ENCODE data around the gene DOP1B. TPM values are rescaled to one million over a fixed set of nuclear protein-coding genes. Genes with fewer than 3 reads are reported as not detected.

DOP1B gene
- total RNA-seq, 2 donors from 2014 or later = 14.6 to 20.6 TPM

- no peak for ATAC-seq (ENCODE audit: insufficient number of reproducible peaks, low FRiP score, low read depth)
- no peaks in the 10 kb centered on the region for H3K36me3 ChIP-seq
- no peak overlapping the region for H3K4me3 ChIP-seq
- no peaks in the 10 kb centered on the region for H3K9me3 ChIP-seq
- H3K27ac ChIP-seq = no peak overlapping the region
- no peak for DNase-seq (ENCODE audit: low spot score)
- TF ChIP-seq CTCF (IDR thresholded peaks at IDR 0.05) = no peak
- H3K4me1 ChIP-seq (ENCODE audit: control insufficient read depth in 1 of 2, low read depth in 2 of 2) = peaks cover 0 to 6% of the 10 kb centered on the region in 2 donors
- no peaks in the 10 kb centered on the region for H3K27me3 ChIP-seq (replicated peaks; ENCODE audit: insufficient read depth)
Measured at GRCh38 chr21:36202726-36203602, 46.3 kb downstream of the DOP1B start.

DNA sequence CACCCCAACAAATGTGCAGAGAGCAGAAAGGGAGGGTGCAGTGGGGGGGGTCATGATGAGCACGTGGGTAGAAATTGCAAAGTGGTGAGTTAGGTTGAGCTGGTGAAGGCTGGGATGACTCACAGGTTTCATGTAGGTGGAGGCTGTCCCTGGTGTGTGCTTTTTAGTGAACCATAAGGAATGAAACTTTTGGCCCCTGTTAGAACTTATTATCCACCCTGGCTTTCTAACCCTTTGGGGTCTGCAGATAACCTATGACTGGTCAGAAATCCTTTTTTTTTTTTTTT, 46.9 kb downstream of the DOP1B start:
- Histone ChIP-seq H3K36me3 (no peaks in the 10 kb centered on the region), H3K4me1 (ENCODE audit: control insufficient read depth in 1 of 2, low read depth in 2 of 2) (peaks cover 0 to 6% of the 10 kb centered on the region in 2 donors), H3K27ac (no peak overlapping the region), H3K9me3 (no peaks in the 10 kb centered on the region), H3K27me3 (replicated peaks; ENCODE audit: insufficient read depth) (no peaks in the 10 kb centered on the region), H3K4me3 (no peak overlapping the region)
- no peak for DNase-seq (ENCODE audit: low spot score)
- peak; percentile 72 for ATAC-seq (ENCODE audit: insufficient number of reproducible peaks, low FRiP score, low read depth)
- no peak for TF ChIP-seq CTCF (IDR thresholded peaks at IDR 0.05)

DNA sequence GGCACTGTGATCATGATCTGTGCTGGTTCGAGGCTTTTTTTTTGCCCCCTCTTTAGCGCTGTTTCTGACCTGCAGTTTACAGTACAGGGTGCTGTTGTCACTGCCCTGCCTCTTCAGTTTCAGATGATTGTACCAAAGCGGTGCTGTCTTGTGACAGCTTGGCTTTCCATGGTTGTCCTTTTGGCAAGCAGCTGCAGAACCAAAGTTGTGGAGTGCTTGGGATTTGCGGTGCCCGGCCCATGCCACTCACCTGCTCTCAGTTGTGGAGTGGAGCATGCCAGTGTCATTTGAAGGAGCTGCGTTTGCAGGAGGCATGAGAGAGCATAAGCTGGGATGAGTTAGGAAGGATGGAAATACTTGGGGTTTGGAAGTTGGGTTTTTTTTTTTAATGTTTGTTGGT, 48.4 kb downstream of the DOP1B start:
- DNase-seq (ENCODE audit: low spot score) = no peak
- no peak for TF ChIP-seq CTCF (IDR thresholded peaks at IDR 0.05)
- H3K4me1 ChIP-seq (ENCODE audit: control insufficient read depth in 1 of 2, low read depth in 2 of 2) = peaks cover 0 to 6% of the 10 kb centered on the region in 2 donors

GRCh38 chr21:36205962-36206361, 49.3 kb downstream of the DOP1B start:
- TF ChIP-seq CTCF (IDR thresholded peaks at IDR 0.05) = no peak
- Histone ChIP-seq H3K9me3 (no peaks in the 10 kb centered on the region), H3K36me3 (no peaks in the 10 kb centered on the region), H3K4me3 (no peak overlapping the region), H3K27me3 (replicated peaks; ENCODE audit: insufficient read depth) (no peaks in the 10 kb centered on the region), H3K4me1 (ENCODE audit: control insufficient read depth in 1 of 2, low read depth in 2 of 2) (peaks cover 0 to 6% of the 10 kb centered on the region in 2 donors), H3K27ac (no peak overlapping the region)
- DNase-seq (ENCODE audit: low spot score) = no peak
- ATAC-seq (ENCODE audit: insufficient number of reproducible peaks, low FRiP score, low read depth) = no peak

More for the DNA sequence above, 48.4 kb downstream of the DOP1B start:
- Histone ChIP-seq H3K4me3 (no peak overlapping the region), H3K9me3 (no peaks in the 10 kb centered on the region), H3K27me3 (replicated peaks; ENCODE audit: insufficient read depth) (no peaks in the 10 kb centered on the region), H3K36me3 (no peaks in the 10 kb centered on the region), H3K27ac (no peak overlapping the region)
- no peak for ATAC-seq (ENCODE audit: insufficient number of reproducible peaks, low FRiP score, low read depth)

Other genes starting within 250 kb of the DOP1B start
- 10 to 100 TPM; 14.1 to 18.3 TPM for gene SETD4, start 96.3 kb upstream of the DOP1B start, total RNA-seq
- gene CBR1, start 86.8 kb upstream of the DOP1B start, total RNA-seq = 100 to 1,000 TPM; 174 to 186 TPM
- gene CBR3, start 21.7 kb upstream of the DOP1B start, total RNA-seq = 10 to 100 TPM; 19.3 to 27.6 TPM
- 10 to 100 TPM; 23.3 to 58.8 TPM for gene MORC3, start 163.4 kb downstream of the DOP1B start, total RNA-seq
- gene CHAF1B, start 228.6 kb downstream of the DOP1B start, total RNA-seq = 1 to 10 TPM in 1 of 2 donors, under 1 TPM in 1; 0.35 to 1.2 TPM